Heart right ventricle (tissue), 16 donors: ENCODE measurements around the gene MANSC4. TPM values are rescaled to one million over a fixed set of nuclear protein-coding genes. Genes with fewer than 3 reads are reported as not detected.

ENCODE experiments used
- ATAC-seq, 8 donors: fragments of 200-7000 bp; cut with Tn5 transposase; one replicate each; pipeline ENCODE4 v1.9.1; 2020; ENCODE audit warnings: mild to moderate bottlenecking in 8 of 8, moderate library complexity in 8 of 8, moderate number of reproducible peaks in 1 of 8
- DNase-seq, 2 donors: peaks; one replicate each; pipeline ENCODE4 v3.0.0-alpha.2; 2020
- H3K27ac ChIP-seq, 10 donors: fragments of 200-600 bp; sonication (generic) in 2 of 10; one replicate each; pipeline versions ENCODE4 v1.5.0 to v1.8.0; 2020 to 2022; ENCODE audit warnings: mild to moderate bottlenecking in 3 of 10
- H3K27me3 ChIP-seq, 7 donors: fragments of 200-600 bp; one replicate each; pipeline ENCODE4 v1.8.0; 2021 to 2022; ENCODE audit warnings: mild to moderate bottlenecking in 2 of 7
- H3K36me3 ChIP-seq, 9 donors: fragments of 200-600 bp; sonication (generic) in 1 of 9; one replicate each; pipeline versions ENCODE4 v1.5.0 to v1.8.0; 2020 to 2022; ENCODE audit warnings: mild to moderate bottlenecking in 2 of 9
- H3K4me1 ChIP-seq, 9 donors: fragments of 200-600 bp; sonication (generic) in 1 of 9; one replicate each; pipeline versions ENCODE4 v1.5.0 to v1.8.0; 2020 to 2022; ENCODE audit warnings: mild to moderate bottlenecking in 4 of 9
- H3K4me3 ChIP-seq, 10 donors: fragments of 200-600 bp; sonication (generic) in 2 of 10; one replicate each; pipeline versions ENCODE4 v1.5.0 to v1.8.0; 2020 to 2022; ENCODE audit warnings: mild to moderate bottlenecking in 7 of 10, moderate library complexity in 2 of 10
- H3K9me3 ChIP-seq, 11 donors: fragments of 200-600 bp in 10 of 11; sonication (generic) in 2 of 11; one replicate each; pipeline versions ENCODE4 v1.5.0 to v1.8.0; 2013 to 2022; ENCODE audit warnings: mild to moderate bottlenecking in 2 of 11, control low read depth in 1 of 11, moderate library complexity in 1 of 11
- CTCF ChIP-seq, 9 donors: fragments of 200-600 bp; sonication (generic) in 2 of 9; IDR thresholded peaks; one replicate each; pipeline versions ENCODE4 v1.5.0 to v1.8.0; 2021 to 2022; ENCODE audit warnings: antibody characterized with exemption in 9 of 9, mild to moderate bottlenecking in 5 of 9, moderate library complexity in 1 of 9
- WGBS, 2 donors: extraction: QIAGEN DNeasy Blood & Tissue Kit; methylation state at CpG; one replicate each; pipeline ENCODE4 v1.1.7; 2013; ENCODE audit warnings: inconsistent platforms in 1 of 2; 5-methylcytosine and 5-hydroxymethylcytosine counted together
- intact Hi-C, 10 donors: fragments of 100-400 bp; cut with DNase I; formaldehyde crosslinking; loops; one replicate each; pipeline versions ENCODE4 v1.11.1 to v1.14.2; 2022
- polyA plus RNA-seq, 2 donors: library from polyadenylated mRNA; stranded (reverse); fragments of 200-250 nt; gene quantifications; one replicate each; pipeline ENCODE4 v1.2.3, GENCODE V29; 2013
- total RNA-seq, 10 donors: library from RNA; stranded (reverse); fragmentation: NEBNext Ultra II Directional in 3 of 10; extraction: Animal tissue kit (Norgen Biotek cat#: 25700) in 3 of 10; gene quantifications; one replicate each; pipeline versions ENCODE4 v1.2.1 to v1.2.4, GENCODE V29; 2021 to 2023
- donor health status: Arrhythmogenic right ventricular cardiomyopathy.
- donor health status: ischemic (EF 13 %, LVEDD 7.1; RV severe dilation, severe dysfunction).
- donor health status: healthy with polysubstance abuse.
- donor health status: DM: no; HTN: yes; CAD: no.
- donor health status: DM: no; HTN: no; CAD: no.
- donor health status: ischemic (EF 25% LVEDD 6.9; RV normal size, moderate dysfunction).
- donor health status: ischemic (EF 25% LVEDD 5.7; RV mildly dilated, moderate dysfunction).
- donor health status: healthy.
- donor health status: DM: yes; HTN: yes; CAD: no.
- donor health status: Ischemic cardiomyopathy.
- donor health status: ischemic (EF 35%, LVEDD 5.7; RV mildly dilated, moderate dysfunction).
- donor health status: nonischemic (EF 11% LVEDD 7.7; RV severe dilation, severe dysfunction).
- donor health status: DM: yes; HTN: yes; CAD: no.
- donor health status: PGD.
- donor health status: ischemic (EF 29% LVEDD 5.4; RV normal size, mild dysfunction).
- donor health status: nonischemic (EF 23%, LVEDD 6.1; RV moderate dilation, normal function).

Gene MANSC4
- total and polyA plus RNA-seq, 12 donors: not detected

- 89 to 94% methylated on average over 5 of the region's 5 CpGs for WGBS, 2 donors
- Histone ChIP-seq H3K4me1 (peaks cover 0 to 14% (median 0%) of the 10 kb centered on the region in 9 donors), H3K27ac (no peak overlapping the region), H3K36me3 (no peaks in the 10 kb centered on the region), H3K9me3 (peaks cover 0 to 4% (median 0%) of the 10 kb centered on the region in 11 donors), H3K27me3 (peaks cover 0 to 7% (median 0%) of the 10 kb centered on the region in 7 donors), H3K4me3 (no peak overlapping the region)
- no peak for ATAC-seq
- no peak for DNase-seq
- TF ChIP-seq CTCF (IDR thresholded peaks at IDR 0.05): no peak
- intact Hi-C loops: loop anchor here in 5 of 10 donors (5.0 to 10.0 kb wide), 3 partner anchors 86 to 122 kb away; no protein-coding TSS in a partner anchor
Measured at GRCh38 chr12:27823038-27823437, 43.0 kb upstream of the MANSC4 start.

- H3K27ac ChIP-seq: no peak overlapping the region
- DNase-seq: no peak
- intact Hi-C loops: loop anchor here in 5 of 10 donors (5.0 to 10.0 kb wide), 3 partner anchors 85 to 123 kb away; no protein-coding TSS in a partner anchor
- TF ChIP-seq CTCF (IDR thresholded peaks at IDR 0.05): no peak
- H3K27me3 ChIP-seq: peaks cover 0 to 7% (median 0%) of the 10 kb centered on the region in 7 donors
- H3K4me1 ChIP-seq: peaks cover 0 to 14% (median 0%) of the 10 kb centered on the region in 9 donors
- no peak for ATAC-seq
- H3K9me3 ChIP-seq: peaks cover 0 to 4% (median 0%) of the 10 kb centered on the region in 11 donors
- WGBS, 2 donors: 86 to 89% methylated on average over 9 of the region's 9 CpGs
- H3K4me3 ChIP-seq: no peak overlapping the region
- no peaks in the 10 kb centered on the region for H3K36me3 ChIP-seq
Measured at GRCh38 chr12:27822076-27822712, 42.2 kb upstream of the MANSC4 start.

GRCh38 chr12:27821259-27821973, 41.4 kb upstream of the MANSC4 start:
- Histone ChIP-seq H3K27ac (no peak overlapping the region), H3K4me1 (peaks cover 0 to 14% (median 0%) of the 10 kb centered on the region in 9 donors), H3K27me3 (peaks cover 0 to 7% (median 0%) of the 10 kb centered on the region in 7 donors), H3K4me3 (no peak overlapping the region), H3K36me3 (no peaks in the 10 kb centered on the region), H3K9me3 (peaks cover 0 to 4% (median 0%) of the 10 kb centered on the region in 11 donors)
- peak; percentile 57 to 84 (median 77) for TF ChIP-seq CTCF (IDR thresholded peaks at IDR 0.05)
- peak in 7 of 8 donors; percentile 45 to 79 (median 54) for ATAC-seq
- WGBS, 2 donors: 14% methylated on average over 7 of the region's 7 CpGs
- intact Hi-C loops: loop anchor here in 6 of 10 donors (2.0 to 10.0 kb wide), 4 partner anchors 84 to 123 kb away; no protein-coding TSS in a partner anchor
- peak in 1 of 2 donors; percentile 50 for DNase-seq

- Histone ChIP-seq H3K36me3 (no peaks in the 10 kb centered on the region), H3K27me3 (peaks cover 0 to 6% (median 0%) of the 10 kb centered on the region in 7 donors), H3K27ac (peak overlapping the region in 2 of 10 donors; percentile 9 to 12), H3K9me3 (peaks cover 0 to 4% (median 0%) of the 10 kb centered on the region in 11 donors), H3K4me3 (no peak overlapping the region), H3K4me1 (peaks cover 0 to 14% (median 0%) of the 10 kb centered on the region in 9 donors)
- no peak for ATAC-seq
- intact Hi-C loops: loop anchor here in 6 of 10 donors (2.0 to 10.0 kb wide), 4 partner anchors 83 to 124 kb away; no protein-coding TSS in a partner anchor
- DNase-seq: no peak
- WGBS, 2 donors: 73 to 81% methylated on average over 5 of the region's 5 CpGs
- no peak for TF ChIP-seq CTCF (IDR thresholded peaks at IDR 0.05)
Measured at GRCh38 chr12:27820564-27820963, 40.5 kb upstream of the MANSC4 start.
